GM20000 (cell line): ENCODE measurements around the gene MOB4.
"Not testable (repeated sequence)": the region's sequence is repeated elsewhere in the genome, so short reads cannot be mapped to it uniquely, and the experiment has no call there.

Experiments
- DNase-seq: peaks from one replicate; pipeline ENCODE4 v3.0.0; 2012; ENCODE audit warnings: low spot score
- TF ChIP-seq, protein P1 (sequence below): IDR thresholded peaks from 2 replicates; pipeline ENCODE4 v1.5.1; 2012; ENCODE audit warnings: mild to moderate bottlenecking, control low read depth; ENCODE audit errors: extremely low read depth, missing control alignments

Gene MOB4

DNA sequence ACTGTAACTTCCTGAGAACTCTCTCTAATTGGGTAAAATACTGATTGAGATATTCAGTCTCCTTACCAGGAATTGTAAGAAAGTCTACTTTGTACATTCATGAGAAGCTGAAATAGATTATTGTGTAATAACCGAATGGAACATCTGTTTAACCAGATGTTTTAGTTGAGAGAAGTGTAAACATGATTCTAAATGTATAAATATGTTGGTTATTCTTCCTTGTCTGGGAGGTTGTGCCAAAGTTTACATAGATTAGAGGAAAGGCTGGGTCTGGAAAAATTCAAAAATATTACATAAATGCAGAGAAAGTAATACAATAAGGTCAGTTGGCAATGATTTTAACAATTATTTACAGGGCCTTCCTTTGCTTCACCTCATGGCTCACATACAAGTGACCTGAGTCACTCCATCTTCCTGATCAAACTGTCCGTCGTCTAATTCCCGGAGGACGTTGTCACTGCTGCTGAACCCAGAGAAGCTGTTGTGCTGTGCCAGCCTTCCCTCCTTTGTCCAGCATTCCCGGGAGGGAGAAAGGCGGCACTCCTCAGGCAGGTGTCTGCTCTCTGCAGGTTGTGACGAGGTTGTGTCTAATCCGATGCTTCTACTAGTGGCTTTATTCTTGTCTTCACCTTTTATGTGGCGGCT, 55.9 kb downstream of the MOB4 start:
- no peak for DNase-seq
- TF ChIP-seq, protein P1, sequence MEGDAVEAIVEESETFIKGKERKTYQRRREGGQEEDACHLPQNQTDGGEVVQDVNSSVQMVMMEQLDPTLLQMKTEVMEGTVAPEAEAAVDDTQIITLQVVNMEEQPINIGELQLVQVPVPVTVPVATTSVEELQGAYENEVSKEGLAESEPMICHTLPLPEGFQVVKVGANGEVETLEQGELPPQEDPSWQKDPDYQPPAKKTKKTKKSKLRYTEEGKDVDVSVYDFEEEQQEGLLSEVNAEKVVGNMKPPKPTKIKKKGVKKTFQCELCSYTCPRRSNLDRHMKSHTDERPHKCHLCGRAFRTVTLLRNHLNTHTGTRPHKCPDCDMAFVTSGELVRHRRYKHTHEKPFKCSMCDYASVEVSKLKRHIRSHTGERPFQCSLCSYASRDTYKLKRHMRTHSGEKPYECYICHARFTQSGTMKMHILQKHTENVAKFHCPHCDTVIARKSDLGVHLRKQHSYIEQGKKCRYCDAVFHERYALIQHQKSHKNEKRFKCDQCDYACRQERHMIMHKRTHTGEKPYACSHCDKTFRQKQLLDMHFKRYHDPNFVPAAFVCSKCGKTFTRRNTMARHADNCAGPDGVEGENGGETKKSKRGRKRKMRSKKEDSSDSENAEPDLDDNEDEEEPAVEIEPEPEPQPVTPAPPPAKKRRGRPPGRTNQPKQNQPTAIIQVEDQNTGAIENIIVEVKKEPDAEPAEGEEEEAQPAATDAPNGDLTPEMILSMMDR = no peak

DNA sequence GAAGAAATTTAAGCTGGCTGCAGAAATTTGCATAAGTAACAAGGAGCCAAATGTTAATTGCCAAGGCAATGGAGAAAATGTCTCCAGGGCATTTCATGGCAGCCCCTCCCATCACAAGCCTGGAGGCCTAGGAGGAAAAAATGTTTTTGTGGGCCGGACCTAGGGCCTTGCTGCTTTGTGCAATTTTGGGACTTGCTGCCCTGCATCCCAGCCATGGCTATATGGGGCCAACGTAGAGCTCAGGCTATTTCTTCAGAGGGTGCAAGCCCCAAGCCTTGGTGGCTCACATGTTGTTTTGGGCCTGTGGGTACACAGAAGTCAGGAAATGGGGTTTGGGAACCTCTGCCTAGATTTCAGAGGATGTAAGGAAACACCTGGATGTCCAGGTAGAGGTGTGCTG, 57.7 kb downstream of the MOB4 start:
- DNase-seq = no peak
- TF ChIP-seq, protein P1 = no peak

DNA sequence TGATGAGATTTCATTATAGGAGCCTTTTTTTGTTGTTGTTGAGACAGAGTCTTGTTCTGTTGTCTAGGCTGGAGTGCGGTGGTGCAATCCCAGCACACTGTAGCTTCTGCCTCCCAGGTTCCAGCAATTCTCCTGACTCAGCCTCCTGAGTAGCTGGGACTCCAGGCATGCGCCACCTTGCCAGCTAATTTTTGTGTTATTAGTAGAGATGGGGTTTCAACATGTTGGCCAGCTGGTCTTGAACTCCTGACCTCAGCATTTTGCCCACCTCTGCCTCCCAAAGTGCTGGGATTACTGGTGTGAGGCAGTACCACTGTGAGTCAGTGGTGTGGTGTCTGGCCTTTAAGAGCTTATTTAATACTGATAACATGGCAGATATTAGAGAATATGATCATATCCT, 60.1 kb downstream of the MOB4 start:
- no peak for DNase-seq
- TF ChIP-seq, protein P1 = no peak

DNA sequence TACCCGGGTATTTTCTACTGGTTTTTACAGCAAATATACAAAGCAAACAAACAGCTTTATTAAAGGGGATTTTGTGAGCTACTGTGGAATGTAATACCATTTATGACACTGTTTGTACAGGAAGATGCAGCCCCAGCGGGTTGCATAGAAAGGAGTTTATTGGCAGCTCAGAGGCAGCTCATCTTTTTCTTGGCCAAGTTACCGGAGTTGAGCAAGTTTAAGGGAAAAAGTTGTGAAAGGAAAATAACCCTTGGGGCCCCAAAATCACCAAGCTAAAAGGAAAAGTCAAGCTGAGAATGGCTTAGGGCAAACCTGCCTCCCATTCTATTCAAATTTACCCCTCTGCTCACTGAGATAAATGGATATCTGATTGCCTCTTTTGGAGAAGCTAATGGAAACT, 60.8 kb downstream of the MOB4 start:
- DNase-seq = no peak
- TF ChIP-seq, protein P1 = no peak

DNA sequence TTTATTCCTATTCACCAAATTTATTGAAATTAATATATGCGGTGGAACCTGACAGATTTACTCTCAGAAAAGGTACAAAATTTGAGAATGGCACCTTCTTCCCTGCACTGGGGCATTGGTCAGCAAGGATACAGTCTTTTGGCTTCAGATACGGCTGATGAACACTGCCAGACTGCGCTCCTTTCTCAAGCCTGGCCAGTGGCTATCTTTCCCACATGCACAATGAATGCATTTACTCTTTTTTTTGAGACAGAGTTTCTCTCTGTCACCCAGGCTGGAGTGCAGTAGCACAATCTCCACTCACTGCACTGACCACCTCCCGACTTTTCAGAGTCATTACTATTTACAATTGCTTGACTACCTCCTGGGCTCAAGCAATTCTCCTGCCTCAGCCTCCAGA, 61.6 kb downstream of the MOB4 start:
- TF ChIP-seq, protein P1 = no peak
- no peak for DNase-seq

DNA sequence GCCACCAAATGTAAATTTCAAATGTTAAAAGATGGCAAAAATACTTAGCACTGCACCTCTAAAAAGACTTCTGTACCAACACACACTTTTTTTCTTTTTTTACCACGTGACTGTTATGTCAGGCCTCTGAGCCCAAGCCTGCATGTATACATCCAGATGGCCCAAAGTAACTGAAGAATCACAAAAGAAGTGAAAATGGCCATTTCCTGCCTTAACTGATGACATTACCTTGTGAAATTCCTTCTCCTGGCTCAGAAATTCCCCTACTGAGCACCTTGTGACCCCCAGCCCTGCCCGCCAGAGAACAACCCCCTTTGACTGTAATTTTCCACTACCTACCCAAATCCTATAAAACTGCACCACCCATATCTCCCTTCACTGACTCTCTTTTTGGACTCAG, 62.4 kb downstream of the MOB4 start:
- DNase-seq = not testable (repeated sequence)

DNA sequence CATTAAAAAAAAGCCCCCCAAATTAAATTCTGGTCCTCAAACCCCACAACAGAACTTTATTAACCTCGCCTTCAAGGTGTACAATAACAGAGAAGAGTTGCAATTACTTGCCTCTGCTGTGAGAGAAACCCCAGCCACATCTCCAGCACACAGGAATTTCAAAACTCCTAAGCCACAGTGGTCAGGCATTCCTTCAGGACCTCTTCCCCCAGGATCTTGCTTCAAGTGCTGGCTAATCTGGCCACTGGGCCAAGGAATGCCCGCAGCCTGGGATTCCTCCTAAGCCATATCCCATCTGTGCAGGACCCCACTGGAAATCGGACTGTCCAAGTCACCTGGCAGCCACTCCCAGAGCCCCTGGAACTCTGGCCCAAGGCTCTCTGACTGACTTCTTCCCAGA, 64.3 kb downstream of the MOB4 start:
- not testable (repeated sequence) for DNase-seq

DNA sequence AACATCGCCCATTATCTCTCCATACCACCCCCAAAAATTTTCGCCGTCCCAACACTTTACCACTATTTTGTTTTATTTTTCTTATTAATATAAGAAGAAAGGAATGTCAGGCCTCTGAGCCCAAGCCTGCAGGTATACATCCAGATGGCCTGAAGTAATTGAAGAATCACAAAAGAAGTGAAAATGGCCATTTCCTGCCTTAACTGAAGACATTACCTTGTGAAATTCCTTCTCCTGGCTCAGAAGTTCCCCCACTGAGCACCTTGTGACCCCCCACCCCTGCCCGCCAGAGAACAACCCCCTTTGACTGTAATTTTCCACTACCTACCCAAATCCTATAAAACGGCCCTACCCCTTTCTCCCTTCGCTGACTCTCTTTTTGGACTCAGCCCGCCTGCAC, 71.4 kb downstream of the MOB4 start:
- DNase-seq = not testable (repeated sequence)

DNA sequence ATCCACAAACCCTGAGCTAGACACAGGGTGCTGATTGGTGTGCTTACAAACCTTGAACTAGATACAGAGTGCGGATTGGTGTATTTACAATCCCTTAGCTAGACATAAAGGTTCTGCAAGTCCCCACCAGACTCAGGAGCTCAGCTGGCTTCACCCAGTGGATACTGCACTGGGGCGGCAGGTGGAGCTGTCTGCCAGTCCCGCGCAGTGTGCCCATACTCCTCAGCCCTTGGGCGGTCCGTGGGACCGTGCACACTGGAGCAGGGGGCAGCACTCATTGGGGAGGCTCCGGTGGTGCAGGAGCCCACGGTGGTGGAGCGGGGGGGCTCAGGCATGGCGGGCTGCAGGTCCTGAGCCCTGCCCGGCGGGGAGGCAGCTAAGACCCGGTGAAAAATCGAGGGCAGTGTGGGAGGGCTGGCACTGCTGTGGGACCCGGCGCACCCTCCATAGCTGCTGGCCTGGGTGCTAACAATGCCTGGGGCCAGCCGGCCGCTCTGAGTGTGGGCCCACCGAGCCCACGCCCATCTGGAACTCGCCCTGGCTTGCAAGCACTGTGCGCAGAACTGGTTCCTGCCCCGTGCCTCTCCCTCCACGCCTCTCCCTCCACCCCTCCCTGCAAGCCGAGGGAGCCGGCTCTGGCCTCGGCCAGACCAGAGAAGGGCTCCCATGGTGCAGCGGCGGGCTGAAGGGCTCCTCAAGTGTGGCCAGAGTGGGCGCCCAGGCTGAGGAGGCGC, 75.6 kb downstream of the MOB4 start:
- no peak for DNase-seq
- TF ChIP-seq, protein P1 = no peak
